Calu3 (cell line): Measurements from ENCODE around the gene TULP3. TPM values are rescaled to one million over a fixed set of nuclear protein-coding genes. Genes with fewer than 3 reads are reported as not detected.

Source experiments
- BruUV-seq: library from RNA; stranded (reverse); fragments of 400-500 nt; replicated peaks from 2 replicates; lab custom pipeline; 2021; lab: Mats Ljungman, UMichigan
- CTCF ChIA-PET: fragments of 300-600 bp; sonication (Branson Sonifier 250); formaldehyde crosslinking; loops from one replicate; lab custom pipeline; 2022; ENCODE audit warnings: antibody characterized with exemption; lab: Charles Lee
- DNase-seq: peaks from one replicate; pipeline ENCODE4 v3.0.0; 2022
- H3K27ac Mint-ChIP-seq: one replicate; pipeline ENCODE4 v1.8.0; 2022; ENCODE audit warnings: mixed read lengths; ENCODE audit not compliant: unreplicated experiment
- H3K27me3 Mint-ChIP-seq: one replicate; pipeline ENCODE4 v1.8.0; 2022; ENCODE audit warnings: mixed read lengths; ENCODE audit not compliant: unreplicated experiment
- H3K36me3 Mint-ChIP-seq: one replicate; pipeline ENCODE4 v1.8.0; 2022; ENCODE audit warnings: mild to moderate bottlenecking, moderate library complexity, mixed read lengths; ENCODE audit not compliant: insufficient read depth, unreplicated experiment
- H3K4me1 Mint-ChIP-seq: one replicate; pipeline ENCODE4 v1.8.0; 2022; ENCODE audit warnings: mild to moderate bottlenecking, low read depth, mixed read lengths; ENCODE audit not compliant: unreplicated experiment
- H3K4me3 Mint-ChIP-seq: one replicate; pipeline ENCODE4 v1.8.0; 2022; ENCODE audit warnings: mild to moderate bottlenecking, low read depth, moderate library complexity, mixed read lengths; ENCODE audit not compliant: unreplicated experiment
- H3K9me3 Mint-ChIP-seq: one replicate; pipeline ENCODE4 v1.8.0; 2022; ENCODE audit warnings: low read depth, mixed read lengths; ENCODE audit not compliant: unreplicated experiment
- CTCF ChIP-seq: fragments of 200-600 bp; IDR thresholded peaks from one replicate; pipeline ENCODE4 v1.8.0; 2022; ENCODE audit warnings: antibody characterized with exemption; ENCODE audit not compliant: unreplicated experiment
- intact Hi-C: fragments of 100-400 bp; cut with micrococcal nuclease; formaldehyde crosslinking; loops from one replicate; pipeline ENCODE4 v1.10.0; 2022; ENCODE audit not compliant: unreplicated experiment
- total RNA-seq: library from RNA; stranded (reverse); gene quantifications from 2 replicates; pipeline ENCODE4 v1.2.3, GENCODE V29; 2022

The TULP3 gene
- total RNA-seq, 1 experiment from 2014 or later: 21.6 TPM

GRCh38 chr12:2922329-2922728, 31.6 kb downstream of the TULP3 start:
- Mint-ChIP-seq H3K27ac (no peak overlapping the region), H3K36me3 (peaks cover 7% of the 10 kb centered on the region), H3K4me3 (no peak overlapping the region), H3K9me3 (no peaks in the 10 kb centered on the region), H3K4me1 (no peaks in the 10 kb centered on the region), H3K27me3 (no peaks in the 10 kb centered on the region)
- intact Hi-C loops: no loop called here
- no peak for DNase-seq
- CTCF ChIA-PET: interaction anchor here (0.6 to 1.0 kb wide), 2 partner anchors 37 to 563 kb away, joined by 3 to 8 read pairs; no protein-coding TSS in a partner anchor
- no peak for TF ChIP-seq CTCF
- no TSS peak for BruUV-seq

GRCh38 chr12:2923057-2923456, 32.4 kb downstream of the TULP3 start:
- Mint-ChIP-seq H3K27me3 (no peaks in the 10 kb centered on the region), H3K36me3 (peaks cover 13% of the 10 kb centered on the region), H3K4me3 (no peak overlapping the region), H3K4me1 (no peaks in the 10 kb centered on the region), H3K27ac (no peak overlapping the region), H3K9me3 (no peaks in the 10 kb centered on the region)
- intact Hi-C loops: no loop called here
- CTCF ChIA-PET: no interaction called here
- TF ChIP-seq CTCF: no peak
- no peak for DNase-seq
- no TSS peak for BruUV-seq

- peaks cover 8% of the 10 kb centered on the region for H3K36me3 Mint-ChIP-seq
- no peaks in the 10 kb centered on the region for H3K4me1 Mint-ChIP-seq
- intact Hi-C loops: no loop called here
- H3K4me3 Mint-ChIP-seq: no peak overlapping the region
- H3K27me3 Mint-ChIP-seq: no peaks in the 10 kb centered on the region
- BruUV-seq: no TSS peak
- no peak for DNase-seq
- H3K27ac Mint-ChIP-seq: no peak overlapping the region
- H3K9me3 Mint-ChIP-seq: no peaks in the 10 kb centered on the region
- TF ChIP-seq CTCF: no peak
- CTCF ChIA-PET: interaction anchor here (0.7 to 1.0 kb wide), 2 partner anchors 36 to 71 kb away, joined by 3 read pairs; no protein-coding TSS in a partner anchor
These were observed 33.3 kb downstream of the TULP3 start for GRCh38 chr12:2924019-2924418.

GRCh38 chr12:2925322-2925995, 34.8 kb downstream of the TULP3 start:
- no peaks in the 10 kb centered on the region for H3K27me3 Mint-ChIP-seq
- no peak for TF ChIP-seq CTCF
- H3K4me3 Mint-ChIP-seq: no peak overlapping the region
- DNase-seq: no peak
- H3K27ac Mint-ChIP-seq: no peak overlapping the region
- intact Hi-C loops: no loop called here
- BruUV-seq: no TSS peak
- H3K4me1 Mint-ChIP-seq: no peaks in the 10 kb centered on the region
- H3K9me3 Mint-ChIP-seq: no peaks in the 10 kb centered on the region
- CTCF ChIA-PET: interaction anchor here (0.5 kb wide), 2 partner anchors 40 to 75 kb away, joined by 3 read pairs; no protein-coding TSS in a partner anchor
- peaks cover 9% of the 10 kb centered on the region for H3K36me3 Mint-ChIP-seq
